Cardiac muscle cell (in vitro differentiated cells and primary cell): ENCODE measurements around the gene CDKN1A. TPM values are rescaled to one million over a fixed set of nuclear protein-coding genes. Genes with fewer than 3 reads are reported as not detected.

ENCODE experiments used
- DNase-seq, 2 donors: peaks; one replicate each; pipeline versions ENCODE4 v3.0.0 to v3.0.0-alpha.2; 2010 to 2017; ENCODE audit warnings: low read depth in 1 of 2, low spot score in 1 of 2
- H3K27ac ChIP-seq: fragments of 200-600 bp; sonication (generic); 2 replicates; pipeline ENCODE4 v1.5.1; 2016
- H3K27me3 ChIP-seq: fragments of 200-600 bp; sonication (generic); 2 replicates; pipeline ENCODE4 v1.6.0; 2016; ENCODE audit warnings: control low read depth
- H3K36me3 ChIP-seq: fragments of 200-600 bp; sonication (generic); 2 replicates; pipeline ENCODE4 v1.5.1; 2016; ENCODE audit warnings: control low read depth
- H3K4me1 ChIP-seq: fragments of 200-600 bp; sonication (generic); 2 replicates; pipeline ENCODE4 v1.8.1; 2017; ENCODE audit warnings: low read depth, mild to moderate bottlenecking, mixed run types
- H3K4me3 ChIP-seq: fragments of 200-600 bp; sonication (generic); 2 replicates; pipeline ENCODE4 v1.5.1; 2016; ENCODE audit warnings: mild to moderate bottlenecking
- H3K9me3 ChIP-seq: fragments of 200-600 bp; sonication (generic); 2 replicates; pipeline ENCODE4 v1.5.1; 2017; ENCODE audit warnings: low read depth, mild to moderate bottlenecking, control low read depth
- CTCF ChIP-seq: IDR thresholded peaks from 2 replicates; pipeline ENCODE4 v1.5.1; 2012; ENCODE audit warnings: low read depth, mild to moderate bottlenecking, low read length
- polyA plus RNA-seq: library from polyadenylated mRNA; unstranded; fragments of >200 nt; fragmentation: Nextera tagmentation; extraction: Ambion mirVana; gene quantifications from 2 replicates; pipeline ENCODE4 v1.2.1, GENCODE V29; 2016
- total RNA-seq: library from RNA; depleted of rRNA; stranded (reverse); fragments of >200 nt; gene quantifications from 2 replicates; pipeline ENCODE4 v1.2.3, GENCODE V29; 2016

CDKN1A gene
- total and polyA plus RNA-seq, 2 experiments from 2014 or later = 60.8 to 141 TPM

GRCh38 chr6:36641543-36641942 is 37.0 kb upstream of the CDKN1A start:
- TF ChIP-seq CTCF = no peak
- Histone ChIP-seq H3K27ac (no peak overlapping the region), H3K4me1 (peaks cover 8% of the 10 kb centered on the region), H3K4me3 (no peak overlapping the region), H3K36me3 (no peaks in the 10 kb centered on the region), H3K27me3 (no peaks in the 10 kb centered on the region), H3K9me3 (no peaks in the 10 kb centered on the region)
- DNase-seq = no peak

- H3K27ac ChIP-seq = no peak overlapping the region
- no peaks in the 10 kb centered on the region for H3K36me3 ChIP-seq
- H3K27me3 ChIP-seq = no peaks in the 10 kb centered on the region
- TF ChIP-seq CTCF = no peak
- no peaks in the 10 kb centered on the region for H3K9me3 ChIP-seq
- no peaks in the 10 kb centered on the region for H3K4me1 ChIP-seq
- peak; percentile 45 to 90 for DNase-seq
- H3K4me3 ChIP-seq = no peak overlapping the region
Observed at GRCh38 chr6:36642913-36643817, 35.3 kb upstream of the CDKN1A start.

GRCh38 chr6:36643977-36644376 is 34.5 kb upstream of the CDKN1A start:
- Histone ChIP-seq H3K27ac (no peak overlapping the region), H3K9me3 (no peaks in the 10 kb centered on the region), H3K4me3 (no peak overlapping the region), H3K27me3 (no peaks in the 10 kb centered on the region), H3K4me1 (no peaks in the 10 kb centered on the region), H3K36me3 (no peaks in the 10 kb centered on the region)
- no peak for TF ChIP-seq CTCF
- DNase-seq = no peak

- Histone ChIP-seq H3K27me3 (no peaks in the 10 kb centered on the region), H3K4me3 (no peak overlapping the region), H3K27ac (no peak overlapping the region), H3K9me3 (no peaks in the 10 kb centered on the region), H3K36me3 (no peaks in the 10 kb centered on the region), H3K4me1 (no peaks in the 10 kb centered on the region)
- TF ChIP-seq CTCF = no peak
- no peak for DNase-seq
Observed at GRCh38 chr6:36649086-36649485, 29.4 kb upstream of the CDKN1A start.

GRCh38 chr6:36649701-36650484 is 28.6 kb upstream of the CDKN1A start:
- peaks cover under 1% of the 10 kb centered on the region for H3K4me1 ChIP-seq
- no peak overlapping the region for H3K4me3 ChIP-seq
- no peaks in the 10 kb centered on the region for H3K36me3 ChIP-seq
- no peak for TF ChIP-seq CTCF
- H3K9me3 ChIP-seq = no peaks in the 10 kb centered on the region
- no peak overlapping the region for H3K27ac ChIP-seq
- DNase-seq = no peak
- H3K27me3 ChIP-seq = no peaks in the 10 kb centered on the region
